ENCODE data around the gene COL6A2.
"Not testable (repeated sequence)": the region's sequence is repeated elsewhere in the genome, so short reads cannot be mapped to it uniquely, and the experiment has no call there.

The COL6A2 gene

GRCh38 chr21:46146856-46147255 lies 48.9 kb downstream of the COL6A2 start:
- Histone ChIP-seq H3K9ac (no peak overlapping the region), H3K4me3 (ENCODE audit: low read depth, low read length) (no peak overlapping the region), H2AFZ (no peak overlapping the region), H3K9me3 (ENCODE audit: control insufficient read depth, low read length) (no peaks in the 10 kb centered on the region), H3K4me2 (ENCODE audit: low read length) (no peak overlapping the region), H3K4me1 (no peaks in the 10 kb centered on the region), H3K79me2 (no peaks in the 10 kb centered on the region), H3K36me3 (ENCODE audit: control insufficient read depth, insufficient read depth, low read length) (no peaks in the 10 kb centered on the region), H3K27me3 (ENCODE audit: control insufficient read depth, insufficient read depth, low read length) (no peaks in the 10 kb centered on the region), H3K27ac (no peak overlapping the region)
- TF ChIP-seq CTCF (IDR thresholded peaks at IDR 0.05) = no peak

GRCh38 chr21:46147429-46147828 lies 49.5 kb downstream of the COL6A2 start:
- not testable (repeated sequence) for H2AFZ ChIP-seq; H3K9me3 ChIP-seq (ENCODE audit: control insufficient read depth, low read length); H3K36me3 ChIP-seq (ENCODE audit: control insufficient read depth, insufficient read depth, low read length); H3K4me1 ChIP-seq; H3K9ac ChIP-seq; H3K79me2 ChIP-seq; H3K4me2 ChIP-seq (ENCODE audit: low read length); H3K27me3 ChIP-seq (ENCODE audit: control insufficient read depth, insufficient read depth, low read length); H3K4me3 ChIP-seq (ENCODE audit: low read depth, low read length); H3K27ac ChIP-seq

GRCh38 chr21:46148106-46148505 lies 50.2 kb downstream of the COL6A2 start:
- Histone ChIP-seq H3K9me3 (ENCODE audit: control insufficient read depth, low read length) (no peaks in the 10 kb centered on the region), H3K4me3 (ENCODE audit: low read depth, low read length) (no peak overlapping the region), H3K36me3 (ENCODE audit: control insufficient read depth, insufficient read depth, low read length) (no peaks in the 10 kb centered on the region), H3K27ac (no peak overlapping the region), H3K4me2 (ENCODE audit: low read length) (no peak overlapping the region), H3K4me1 (no peaks in the 10 kb centered on the region), H3K79me2 (no peaks in the 10 kb centered on the region), H2AFZ (no peak overlapping the region), H3K27me3 (ENCODE audit: control insufficient read depth, insufficient read depth, low read length) (no peaks in the 10 kb centered on the region), H3K9ac (no peak overlapping the region)
- no peak for TF ChIP-seq CTCF (IDR thresholded peaks at IDR 0.05)

- no peak overlapping the region for H3K4me3 ChIP-seq (ENCODE audit: low read depth, low read length)
- H3K27me3 ChIP-seq (ENCODE audit: control insufficient read depth, insufficient read depth, low read length) = no peaks in the 10 kb centered on the region
- no peaks in the 10 kb centered on the region for H3K4me1 ChIP-seq
- no peaks in the 10 kb centered on the region for H3K9me3 ChIP-seq (ENCODE audit: control insufficient read depth, low read length)
- TF ChIP-seq CTCF (IDR thresholded peaks at IDR 0.05) = no peak
- no peak overlapping the region for H2AFZ ChIP-seq
- H3K27ac ChIP-seq = no peak overlapping the region
- no peaks in the 10 kb centered on the region for H3K36me3 ChIP-seq (ENCODE audit: control insufficient read depth, insufficient read depth, low read length)
- no peak overlapping the region for H3K9ac ChIP-seq
- H3K79me2 ChIP-seq = no peaks in the 10 kb centered on the region
- H3K4me2 ChIP-seq (ENCODE audit: low read length) = no peak overlapping the region
Observed at GRCh38 chr21:46149205-46149901, 51.4 kb downstream of the COL6A2 start.

- Histone ChIP-seq H3K9ac (no peak overlapping the region), H3K4me3 (ENCODE audit: low read depth, low read length) (no peak overlapping the region), H2AFZ (no peak overlapping the region), H3K27ac (no peak overlapping the region), H3K9me3 (ENCODE audit: control insufficient read depth, low read length) (no peaks in the 10 kb centered on the region), H3K36me3 (ENCODE audit: control insufficient read depth, insufficient read depth, low read length) (no peaks in the 10 kb centered on the region), H3K4me2 (ENCODE audit: low read length) (no peak overlapping the region), H3K79me2 (no peaks in the 10 kb centered on the region), H3K4me1 (no peaks in the 10 kb centered on the region), H3K27me3 (ENCODE audit: control insufficient read depth, insufficient read depth, low read length) (no peaks in the 10 kb centered on the region)
- TF ChIP-seq CTCF (IDR thresholded peaks at IDR 0.05) = no peak
Observed at GRCh38 chr21:46150073-46150472, 52.2 kb downstream of the COL6A2 start.

All from parathyroid adenoma (tissue), 2 donors.